ENCODE data around the gene RHEB. TPM values are rescaled to one million over a fixed set of nuclear protein-coding genes. Genes with fewer than 3 reads are reported as not detected.

The RHEB gene
- total and polyA plus RNA-seq, 11 donors: 81.4 to 155 (median 106) TPM

DNA sequence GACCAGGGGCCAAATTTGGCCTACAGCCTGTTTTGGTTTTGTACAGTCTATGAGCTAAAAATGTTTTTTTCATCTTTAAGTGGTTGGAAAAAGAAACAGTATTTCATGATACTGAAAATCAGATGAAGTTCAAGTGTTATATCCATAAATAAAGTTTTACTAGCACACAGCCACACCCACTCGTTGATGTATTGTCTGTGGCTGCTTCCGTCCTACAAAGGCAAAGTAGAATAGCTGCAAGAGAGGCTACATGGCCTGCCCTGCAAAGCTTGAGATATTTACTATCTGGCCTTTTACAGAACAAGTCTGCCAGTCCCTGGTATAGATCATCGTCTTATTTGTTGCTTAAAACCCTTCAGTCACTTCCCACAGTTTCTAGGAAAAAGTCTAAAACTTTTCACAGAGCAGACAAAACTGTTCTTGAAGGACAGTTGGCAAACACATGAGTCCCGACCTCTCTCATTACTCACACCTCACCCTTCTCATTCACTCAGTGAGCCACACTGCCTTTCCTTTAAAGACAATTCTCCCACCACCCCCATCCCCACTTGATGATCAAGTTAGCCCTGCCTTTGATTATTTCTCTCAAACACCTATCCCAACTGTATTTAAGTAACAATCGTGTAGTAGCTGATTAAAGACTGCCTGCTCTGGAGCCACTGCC, 9.9 kb downstream of the RHEB start:
- DNase-seq: no peak
- H3K27me3 ChIP-seq: no peaks in the 10 kb centered on the region
- H3K27ac ChIP-seq: peak overlapping the region in 1 of 12 donors; percentile 78
- H3K4me1 ChIP-seq: peaks cover 2 to 91% (median 64%) of the 10 kb centered on the region in 12 donors
- H3K9me3 ChIP-seq: no peaks in the 10 kb centered on the region
- no peak for ATAC-seq
- 52 to 68% (median 65%) methylated on average over 5 of the region's 5 CpGs for WGBS, 4 donors
- TF ChIP-seq, protein P1, sequence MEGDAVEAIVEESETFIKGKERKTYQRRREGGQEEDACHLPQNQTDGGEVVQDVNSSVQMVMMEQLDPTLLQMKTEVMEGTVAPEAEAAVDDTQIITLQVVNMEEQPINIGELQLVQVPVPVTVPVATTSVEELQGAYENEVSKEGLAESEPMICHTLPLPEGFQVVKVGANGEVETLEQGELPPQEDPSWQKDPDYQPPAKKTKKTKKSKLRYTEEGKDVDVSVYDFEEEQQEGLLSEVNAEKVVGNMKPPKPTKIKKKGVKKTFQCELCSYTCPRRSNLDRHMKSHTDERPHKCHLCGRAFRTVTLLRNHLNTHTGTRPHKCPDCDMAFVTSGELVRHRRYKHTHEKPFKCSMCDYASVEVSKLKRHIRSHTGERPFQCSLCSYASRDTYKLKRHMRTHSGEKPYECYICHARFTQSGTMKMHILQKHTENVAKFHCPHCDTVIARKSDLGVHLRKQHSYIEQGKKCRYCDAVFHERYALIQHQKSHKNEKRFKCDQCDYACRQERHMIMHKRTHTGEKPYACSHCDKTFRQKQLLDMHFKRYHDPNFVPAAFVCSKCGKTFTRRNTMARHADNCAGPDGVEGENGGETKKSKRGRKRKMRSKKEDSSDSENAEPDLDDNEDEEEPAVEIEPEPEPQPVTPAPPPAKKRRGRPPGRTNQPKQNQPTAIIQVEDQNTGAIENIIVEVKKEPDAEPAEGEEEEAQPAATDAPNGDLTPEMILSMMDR (IDR thresholded peaks at IDR 0.05): no peak
- TF ChIP-seq POLR2A (IDR thresholded peaks at IDR 0.05): no peak
- no peaks in the 10 kb centered on the region for H3K36me3 ChIP-seq
- H3K4me3 ChIP-seq: no peak overlapping the region
- intact Hi-C loops (cut with DNase I): loop anchor here in 4 of 10 donors (5.0 to 10.0 kb wide), 3 partner anchors 38 to 1065 kb away; no protein-coding TSS in a partner anchor

DNA sequence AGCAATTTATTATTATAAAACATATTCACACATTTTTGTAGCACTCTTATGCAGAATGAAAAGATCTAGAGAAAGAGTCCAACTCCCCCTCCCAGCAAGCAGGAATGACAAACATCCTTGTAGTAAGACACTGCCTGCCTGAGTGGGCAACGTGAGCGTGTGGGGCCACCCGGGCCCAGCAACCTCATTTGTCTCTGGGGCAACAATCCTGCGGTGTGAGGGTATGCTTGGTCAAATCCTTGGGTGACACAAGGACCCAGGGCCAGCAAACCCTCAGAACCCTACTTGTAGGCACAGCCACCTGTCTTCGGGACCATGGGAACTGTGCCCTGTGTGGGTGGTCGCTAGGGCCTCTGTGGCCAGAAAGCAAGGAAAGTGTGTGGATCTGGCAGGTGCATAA, 10.7 kb downstream of the RHEB start:
- peak overlapping the region in 1 of 12 donors; percentile 78 for H3K27ac ChIP-seq
- intact Hi-C loops (cut with DNase I): no loop called here
- peak in 2 of 4 donors; percentile 18 to 19 for ATAC-seq

DNA sequence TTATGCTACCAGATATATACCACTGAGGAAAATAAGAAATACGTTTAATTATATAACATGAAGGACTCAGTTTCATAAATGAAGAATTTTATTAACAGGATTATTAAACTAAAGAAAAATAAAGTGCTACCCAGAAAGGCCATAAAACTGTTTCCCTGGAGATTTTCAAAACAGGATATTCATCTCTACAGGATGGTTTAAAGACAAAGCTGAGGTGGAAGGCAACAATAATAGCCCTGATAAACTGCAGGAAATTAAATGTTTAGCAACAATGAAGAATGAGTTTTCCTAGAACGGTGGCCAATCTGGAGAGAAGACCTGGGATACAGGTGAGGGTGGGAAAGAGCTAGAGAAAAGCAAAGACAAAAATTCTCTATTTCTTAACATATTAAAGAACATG, 11.9 kb downstream of the RHEB start:
- no peak for DNase-seq
- Histone ChIP-seq H3K9me3 (no peaks in the 10 kb centered on the region), H3K27me3 (no peaks in the 10 kb centered on the region), H3K27ac (peak overlapping the region in 2 of 12 donors; percentile 11 to 78), H3K4me1 (peaks cover 2 to 91% (median 66%) of the 10 kb centered on the region in 12 donors), H3K36me3 (no peaks in the 10 kb centered on the region), H3K4me3 (no peak overlapping the region)
- intact Hi-C loops (cut with DNase I): no loop called here
- 53 to 66% (median 58%) methylated on average over 2 of the region's 2 CpGs for WGBS, 4 donors
- no peak for TF ChIP-seq POLR2A (IDR thresholded peaks at IDR 0.05)
- TF ChIP-seq, protein P1 (IDR thresholded peaks at IDR 0.05): no peak
- ATAC-seq: no peak

More for the DNA sequence above, 10.7 kb downstream of the RHEB start:
- Histone ChIP-seq H3K9me3 (no peaks in the 10 kb centered on the region), H3K27me3 (no peaks in the 10 kb centered on the region), H3K36me3 (no peaks in the 10 kb centered on the region), H3K4me1 (peaks cover 2 to 91% (median 66%) of the 10 kb centered on the region in 12 donors), H3K4me3 (no peak overlapping the region)
- no peak for DNase-seq
- WGBS, 4 donors: 68 to 80% (median 74%) methylated on average over 6 of the region's 6 CpGs
- no peak for TF ChIP-seq POLR2A (IDR thresholded peaks at IDR 0.05)
- TF ChIP-seq, protein P1 (IDR thresholded peaks at IDR 0.05): no peak

DNA sequence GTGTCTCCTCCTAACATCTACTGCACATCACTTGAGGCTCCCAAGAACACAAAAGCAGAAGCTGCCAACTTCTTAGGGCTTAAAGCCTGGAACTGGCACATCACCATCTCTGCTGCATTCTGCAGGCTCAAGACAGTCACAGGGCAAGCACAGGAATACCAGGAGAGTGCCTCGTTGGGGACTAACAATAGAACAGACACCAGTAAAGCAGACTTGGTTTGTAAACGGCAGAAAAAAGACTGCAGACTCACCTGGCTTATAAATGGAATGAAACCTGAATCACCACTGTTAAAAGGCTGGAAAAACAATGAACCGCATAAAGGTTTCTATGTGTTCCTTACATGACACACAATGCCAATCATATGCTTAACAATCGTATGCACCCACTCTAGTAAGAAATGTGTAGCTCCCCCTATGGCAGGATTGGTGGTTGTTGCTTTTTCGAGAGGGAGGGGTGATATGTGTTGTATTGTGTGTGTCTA, 12.8 kb downstream of the RHEB start:
- H3K27ac ChIP-seq: peak overlapping the region in 5 of 12 donors; percentile 7 to 78 (median 35)
- no peaks in the 10 kb centered on the region for H3K27me3 ChIP-seq
- H3K36me3 ChIP-seq: no peaks in the 10 kb centered on the region
- ATAC-seq (peak in 3 of 4 donors; percentile 25 to 67 (median 30)), DNase-seq (no peak)
- peaks cover 2 to 88% (median 57%) of the 10 kb centered on the region in 12 donors for H3K4me1 ChIP-seq
- H3K4me3 ChIP-seq: no peak overlapping the region
- intact Hi-C loops (cut with DNase I): no loop called here
- no peak for TF ChIP-seq POLR2A (IDR thresholded peaks at IDR 0.05)
- TF ChIP-seq, protein P1 (IDR thresholded peaks at IDR 0.05): peak in 3 of 12 donors; percentile 6 to 22 (median 16)
- no peaks in the 10 kb centered on the region for H3K9me3 ChIP-seq
- WGBS, 4 donors: 40 to 49% (median 43%) methylated on average over 5 of the region's 5 CpGs

All from heart left ventricle (tissue), 16 donors.